CMK (cell line): ENCODE measurements around the gene AQP12A.

ENCODE experiments used
- DNase-seq: peaks from one replicate; pipeline ENCODE4 v3.0.0-alpha.2; 2010; ENCODE audit warnings: low read depth

The AQP12A gene

DNA sequence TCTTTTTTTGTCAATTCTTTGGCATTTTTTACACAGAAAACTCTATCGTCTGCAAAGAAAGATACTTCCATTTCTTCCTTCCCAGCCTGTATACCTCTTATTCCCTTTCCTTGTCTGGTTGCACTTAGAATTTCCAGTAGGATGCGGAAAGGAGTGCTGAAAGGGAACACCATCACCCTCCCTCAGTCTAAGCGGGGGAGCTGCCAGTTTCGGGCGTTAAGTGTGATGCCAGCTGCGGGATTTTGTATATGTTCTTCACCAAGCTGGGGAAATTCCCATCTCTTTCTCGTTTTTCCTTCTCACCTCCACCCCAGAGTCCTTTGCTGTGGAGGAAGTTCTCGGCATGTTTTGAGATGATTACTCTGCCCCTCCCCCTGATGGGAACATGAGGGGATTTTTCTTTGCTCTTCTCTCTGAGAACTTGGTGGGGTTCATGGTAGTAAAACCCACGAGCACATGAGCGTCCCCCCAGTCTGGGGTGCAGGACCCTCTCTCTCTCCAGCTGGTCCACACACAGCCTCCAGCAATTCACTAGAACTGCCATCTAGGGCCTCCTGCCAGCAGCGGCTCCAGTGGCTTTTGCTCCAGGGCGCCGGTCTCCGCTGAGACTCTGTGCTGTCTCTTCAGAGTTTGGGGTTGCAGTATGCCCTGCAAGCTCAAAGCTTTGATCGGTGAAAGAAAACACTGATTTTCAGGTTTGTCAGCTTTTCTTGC is 15.5 kb downstream of the AQP12A start:
- DNase-seq, result no peak

DNA sequence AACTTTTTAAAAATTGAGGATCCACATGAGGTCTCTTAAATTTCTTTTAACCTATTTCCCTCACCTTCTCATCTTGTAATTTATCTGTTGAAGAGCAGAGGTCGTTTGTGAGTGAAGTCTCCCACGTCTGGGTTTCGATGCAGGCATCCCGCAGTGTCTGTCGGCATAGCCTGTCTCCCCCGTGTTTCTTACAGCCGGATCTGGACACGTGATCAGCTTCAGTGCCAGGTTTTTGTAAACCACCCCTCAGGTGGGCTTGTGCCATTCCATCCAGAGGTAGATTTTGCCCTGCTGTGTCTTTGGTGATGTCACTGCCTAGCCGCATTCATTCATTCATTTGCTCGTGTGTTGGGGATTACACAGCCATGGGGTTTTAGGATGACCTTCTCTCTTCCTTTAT is 16.2 kb downstream of the AQP12A start:
- no peak for DNase-seq

DNA sequence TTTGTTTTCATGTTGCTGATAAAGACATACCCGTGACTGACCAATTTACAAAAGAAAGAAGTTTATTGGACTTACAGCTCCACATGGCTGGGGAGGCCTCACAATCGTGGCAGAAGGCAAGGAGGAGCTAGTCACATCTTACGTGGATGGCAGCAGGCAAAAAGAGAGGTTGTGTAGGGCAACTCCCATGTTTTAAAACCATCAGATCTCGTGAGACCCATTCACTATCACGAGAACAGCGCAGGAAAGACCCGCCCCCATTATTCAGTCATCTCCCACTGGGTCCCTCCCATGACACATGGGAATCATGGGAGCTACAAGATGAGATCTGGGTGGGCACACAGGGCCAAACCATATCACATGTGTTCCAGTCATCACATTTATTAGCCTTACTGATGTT is 16.8 kb downstream of the AQP12A start:
- no peak for DNase-seq

DNA sequence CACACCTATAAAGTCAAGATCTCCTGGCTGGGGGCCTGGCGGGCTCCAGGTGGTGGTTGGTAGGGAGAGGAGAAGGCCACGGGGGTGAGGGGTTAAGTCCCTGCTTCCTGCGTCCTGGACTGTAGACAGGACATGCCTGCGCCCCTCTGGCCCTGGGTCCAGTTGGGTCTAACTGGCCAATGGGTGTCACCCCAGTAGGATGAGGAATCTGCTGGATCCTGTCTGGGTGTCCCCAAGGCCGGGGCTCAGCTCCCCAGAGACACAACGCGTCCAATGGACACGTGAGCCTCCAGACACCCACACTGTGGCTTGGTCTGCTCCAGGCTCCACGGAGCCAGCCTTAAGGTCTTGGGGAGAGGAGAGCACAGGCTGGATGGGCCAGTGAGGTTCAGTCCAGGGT is 19.6 kb downstream of the AQP12A start:
- DNase-seq, result no peak

DNA sequence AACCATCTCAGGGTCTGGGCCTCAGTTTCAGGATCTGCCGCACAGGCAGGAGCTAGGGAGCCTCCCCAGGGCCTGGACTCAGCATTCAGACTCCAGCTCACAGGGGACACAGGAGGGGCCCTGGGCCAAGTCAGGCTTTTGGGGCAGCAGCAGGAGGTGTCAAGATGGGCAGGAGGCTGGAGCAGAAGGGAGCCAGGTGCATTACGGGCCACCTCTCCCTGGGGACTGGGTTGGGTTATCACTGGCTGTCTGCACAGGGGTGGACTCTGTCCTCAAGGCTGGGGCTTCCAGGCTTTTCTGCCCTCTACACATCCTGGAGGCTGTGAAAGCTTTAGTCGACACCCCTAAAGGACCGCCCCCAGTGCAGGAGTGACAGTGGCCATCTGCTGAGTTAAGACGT is 20.0 kb downstream of the AQP12A start:
- DNase-seq, result no peak

DNA sequence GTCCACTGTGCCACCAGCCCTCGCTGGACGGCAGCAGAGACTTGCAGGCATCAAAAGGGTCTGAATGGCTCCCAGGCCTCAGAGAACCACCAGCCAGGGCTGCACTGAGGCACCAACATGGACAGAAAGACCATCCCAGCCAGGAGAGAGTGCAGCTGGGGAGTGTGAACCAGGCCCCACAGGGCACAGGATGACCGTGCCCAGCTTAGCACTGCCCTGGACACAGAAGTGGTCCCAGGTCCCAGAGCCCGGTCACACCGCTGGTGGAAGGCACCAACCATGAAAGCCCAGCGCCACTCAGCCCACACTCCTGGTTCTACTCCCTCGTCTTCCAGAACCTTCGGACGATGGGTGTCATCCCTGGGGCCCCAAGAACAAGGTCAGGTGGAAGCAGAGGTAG is 20.5 kb downstream of the AQP12A start:
- no peak for DNase-seq

DNA sequence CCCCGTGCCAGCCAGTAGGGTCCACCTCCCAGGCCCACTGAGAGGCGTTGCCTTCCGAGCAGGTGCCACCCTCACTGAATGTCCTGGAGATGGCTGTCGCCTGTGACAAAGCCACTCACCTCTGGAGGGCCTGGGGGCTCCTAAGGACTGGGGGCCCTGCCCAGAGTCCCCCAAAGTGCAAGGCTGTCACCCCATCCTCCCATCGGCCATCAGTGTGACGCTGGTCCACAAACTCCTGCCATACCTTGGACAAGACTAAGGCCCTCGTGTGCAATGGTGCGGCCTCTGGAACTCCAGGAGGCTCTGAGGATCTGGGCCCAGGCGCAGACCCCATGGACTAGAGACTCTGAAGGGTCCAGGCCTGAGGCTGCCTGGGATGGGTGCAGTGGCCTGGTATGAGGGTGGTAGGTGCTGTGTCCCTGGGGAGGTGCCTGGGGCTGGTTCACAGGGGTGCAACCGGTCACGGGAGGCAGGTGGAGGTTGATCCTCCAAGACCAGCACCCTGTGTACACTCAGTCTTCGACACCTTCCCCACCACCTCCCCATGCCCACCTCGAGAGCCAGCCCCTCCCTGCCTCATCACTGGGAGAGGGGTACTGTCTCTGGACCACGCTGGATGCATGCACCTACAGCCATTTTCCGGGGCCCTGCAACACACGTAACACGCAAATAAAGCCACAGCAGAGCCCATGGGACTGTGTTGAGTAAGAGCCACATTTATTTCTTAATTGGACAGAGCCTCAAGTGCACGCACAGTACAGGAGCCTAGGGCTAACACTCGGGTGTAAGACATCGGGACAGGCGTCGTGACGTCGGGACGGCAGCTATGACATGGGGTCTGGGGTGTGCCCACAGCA is 21.6 kb downstream of the AQP12A start:
- no peak for DNase-seq

DNA sequence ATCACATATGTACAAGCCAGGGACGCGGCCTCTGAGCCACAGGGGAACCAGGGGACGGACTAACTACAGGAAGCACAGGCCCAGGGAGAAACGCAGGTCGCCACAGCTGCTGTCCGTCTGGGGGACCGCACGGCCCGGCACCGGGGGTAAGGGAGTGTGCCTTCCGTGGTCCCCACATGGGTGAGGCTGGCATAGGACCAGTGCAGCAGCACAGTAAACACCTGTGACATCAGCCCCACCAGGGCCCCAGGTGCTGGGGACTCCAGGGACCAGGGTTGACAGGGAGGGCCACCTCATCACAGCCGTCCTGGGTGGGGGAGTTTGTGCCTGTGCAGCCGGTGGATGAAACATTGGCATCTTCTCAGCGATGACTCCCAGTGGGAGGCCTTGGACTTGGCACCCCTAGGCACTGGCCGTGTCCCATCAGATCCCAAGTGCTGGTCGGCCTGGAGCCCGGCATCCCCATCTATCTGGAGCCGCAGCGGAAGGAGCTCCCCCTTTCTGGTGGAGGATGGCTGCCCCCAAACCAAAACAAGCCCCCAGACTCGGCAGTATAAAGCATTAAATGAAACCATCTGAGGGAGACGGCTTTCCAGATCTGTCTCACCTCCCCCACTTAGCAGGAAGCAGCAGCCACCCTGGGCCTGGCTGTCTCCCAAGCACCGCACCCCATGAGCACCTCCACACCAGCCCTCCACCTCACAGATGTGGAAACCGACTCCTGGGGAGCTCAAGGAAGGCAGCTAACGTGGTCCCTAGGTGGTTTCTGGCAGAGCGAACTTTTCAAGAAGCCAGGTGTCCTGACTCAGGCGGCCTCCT is 22.5 kb downstream of the AQP12A start:
- no peak for DNase-seq

DNA sequence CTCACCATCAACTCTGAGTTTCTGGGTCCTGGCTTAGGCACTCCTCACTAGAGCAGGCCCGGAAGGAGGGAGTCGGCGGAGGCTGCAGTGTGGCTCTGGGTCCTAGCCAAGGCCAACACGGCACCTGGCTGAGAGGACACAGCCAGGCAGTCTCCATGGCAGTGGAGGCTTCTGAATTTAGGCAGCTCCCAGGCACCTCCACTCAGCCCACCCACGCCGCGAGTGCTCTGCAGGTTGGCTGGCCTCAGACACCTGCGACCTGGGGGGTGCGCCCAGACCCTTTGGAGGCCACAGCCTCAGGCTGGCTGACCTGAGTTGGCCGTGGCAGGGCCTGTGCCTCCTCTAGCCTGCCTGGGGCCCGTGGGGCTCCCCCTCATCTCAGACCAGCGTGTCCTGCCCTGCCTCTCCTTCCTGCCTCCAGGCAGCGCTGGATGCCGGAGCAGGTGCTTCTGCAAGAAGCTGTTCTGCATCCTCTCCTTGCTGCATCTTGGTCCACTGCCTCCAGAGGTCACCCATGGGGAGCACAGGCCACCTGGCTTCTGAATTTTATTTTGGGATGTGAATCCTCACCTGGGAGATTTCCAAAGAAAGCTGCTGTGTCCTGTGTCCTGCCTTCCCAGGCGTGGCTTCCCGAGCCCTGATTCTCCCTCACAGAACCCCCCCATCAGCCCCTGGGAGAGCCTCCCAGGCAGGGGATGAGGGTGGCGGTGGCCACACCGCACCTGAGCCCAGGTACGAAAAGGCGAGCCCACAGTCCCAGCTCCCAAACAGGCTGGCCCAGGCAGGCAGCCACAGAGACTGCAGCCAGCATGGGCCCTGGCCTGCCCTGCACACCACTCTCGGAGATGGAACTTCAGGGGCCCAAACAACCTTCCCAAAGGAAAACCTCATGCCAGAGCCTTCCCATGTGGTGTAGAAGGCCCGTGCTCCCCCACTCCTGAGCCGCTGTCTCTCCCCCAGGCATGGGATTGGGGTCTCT is 23.4 kb downstream of the AQP12A start:
- DNase-seq, result no peak

DNA sequence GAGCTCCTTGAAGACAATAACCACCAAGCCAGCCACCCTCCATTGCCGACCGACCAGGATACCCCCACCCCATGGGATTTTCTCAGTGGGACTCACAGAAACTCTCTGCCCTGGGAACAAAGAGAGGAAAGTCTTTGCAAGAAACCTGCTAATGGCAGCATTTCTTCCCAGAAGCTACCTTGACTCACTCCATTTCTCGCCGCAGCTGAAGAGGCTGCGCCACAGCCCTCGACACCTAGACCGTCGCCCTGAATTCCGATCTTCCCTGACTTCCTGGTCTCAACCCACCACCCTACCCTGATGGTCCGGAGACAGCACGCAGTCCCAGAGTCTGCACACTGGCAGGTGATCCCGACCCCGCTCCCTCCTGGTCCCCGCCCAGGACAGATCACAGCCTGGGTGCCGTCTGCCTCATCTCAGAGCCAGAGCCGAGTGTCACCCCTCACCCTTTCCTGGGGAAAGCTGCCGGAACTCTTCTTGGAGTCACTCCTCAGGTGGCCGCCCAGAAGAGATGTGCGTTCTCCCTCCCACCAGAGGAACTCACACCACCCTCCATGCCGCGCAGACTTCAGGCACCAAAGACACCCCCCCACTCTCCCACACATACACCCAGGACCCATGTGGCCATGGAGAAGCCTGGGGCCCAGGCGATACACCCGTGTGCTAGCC is 24.6 kb downstream of the AQP12A start:
- DNase-seq, result no peak

DNA sequence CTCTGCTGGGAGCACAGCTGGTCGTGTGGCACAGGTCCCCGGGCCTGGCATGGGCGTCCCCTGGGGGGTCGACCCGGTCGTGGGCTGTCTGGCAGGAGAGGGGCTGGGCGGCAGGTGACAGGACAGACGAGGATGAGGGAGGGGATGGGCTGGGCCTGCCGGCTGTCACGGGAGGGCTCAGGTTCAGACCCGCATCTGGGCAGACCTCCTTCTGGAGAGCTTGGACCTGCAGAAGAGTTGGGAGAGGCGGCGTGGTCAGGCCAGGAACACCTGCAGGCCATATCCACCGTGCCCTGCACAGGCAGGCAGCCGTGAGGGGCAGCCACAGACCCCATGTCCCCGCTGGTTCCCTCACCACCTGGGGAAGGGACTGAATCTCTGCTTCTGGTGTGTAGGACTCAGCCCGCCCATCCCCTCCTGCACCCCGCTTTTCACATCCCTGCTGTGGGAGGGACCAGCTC is 25.5 kb downstream of the AQP12A start:
- no peak for DNase-seq

DNA sequence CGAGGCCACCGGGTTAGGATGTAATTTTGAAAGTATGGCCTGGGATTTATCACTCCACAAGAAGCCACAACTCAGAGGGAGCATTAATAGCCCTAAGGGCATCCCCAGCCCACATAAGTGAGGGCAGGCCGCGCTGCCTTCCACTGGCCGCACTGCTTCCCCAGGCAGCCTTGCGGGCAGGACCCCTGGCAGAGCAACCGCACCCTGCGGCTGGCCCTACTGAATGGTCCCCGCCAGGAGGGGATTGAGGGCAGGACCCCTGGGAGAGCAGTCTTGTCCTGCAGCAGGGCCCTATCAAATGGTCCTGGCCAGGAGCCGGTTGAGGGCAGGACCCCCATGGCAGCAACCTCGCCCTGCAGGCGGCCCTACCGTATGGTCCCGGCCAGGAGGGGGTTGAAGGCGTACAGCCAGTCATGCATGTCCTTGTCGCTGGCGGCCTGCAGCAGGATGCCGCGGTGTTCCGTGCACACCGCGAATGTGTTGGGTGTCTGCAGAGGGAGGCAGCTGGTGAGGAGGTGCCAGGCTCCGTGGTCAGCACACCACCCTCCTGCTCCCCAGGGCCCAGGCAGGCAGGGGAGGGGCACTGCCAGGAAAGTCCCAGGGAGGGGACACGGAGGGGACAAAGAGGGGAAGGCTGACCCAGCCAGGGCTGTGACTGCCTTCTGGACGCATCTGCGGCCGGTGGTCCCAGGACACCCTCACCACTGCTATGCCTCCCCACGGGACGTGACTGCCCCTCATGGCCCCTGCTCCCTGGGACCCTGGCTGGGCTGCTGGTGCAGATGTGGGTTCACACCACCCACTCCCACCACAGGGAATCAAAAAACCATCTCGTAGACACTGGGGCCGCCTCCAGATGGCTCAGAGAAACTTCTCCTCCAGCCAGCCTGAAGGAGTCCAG is 26.3 kb downstream of the AQP12A start:
- no peak for DNase-seq

DNA sequence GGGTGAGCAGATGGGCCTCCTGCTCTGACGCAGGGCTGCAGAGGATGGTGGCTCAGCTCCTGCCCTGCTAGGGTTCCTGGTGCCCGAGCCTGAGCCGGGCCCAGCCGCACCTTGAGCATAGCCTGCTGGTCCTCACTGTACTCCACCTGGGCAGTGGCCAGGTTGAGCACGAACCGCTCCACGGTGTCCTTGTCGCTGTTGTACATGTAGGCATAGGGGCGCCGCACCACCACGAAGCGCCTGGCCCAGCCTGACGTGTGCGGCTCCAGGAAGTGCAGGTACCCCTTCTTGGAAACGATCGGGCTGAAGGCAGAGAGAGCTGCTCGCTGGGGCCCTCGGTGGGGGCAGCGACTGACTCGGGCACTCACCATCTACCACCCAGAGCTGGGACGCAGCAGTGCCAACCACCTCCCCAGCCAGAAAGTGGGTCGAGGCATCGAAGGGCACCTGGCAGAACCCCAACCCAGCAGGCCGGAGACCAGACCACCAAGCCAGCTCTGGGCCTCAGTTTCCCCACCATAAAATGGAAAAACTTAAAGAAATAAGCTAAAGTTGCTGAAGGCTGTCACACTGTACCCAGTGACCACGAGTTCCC is 27.3 kb downstream of the AQP12A start:
- no peak for DNase-seq

DNA sequence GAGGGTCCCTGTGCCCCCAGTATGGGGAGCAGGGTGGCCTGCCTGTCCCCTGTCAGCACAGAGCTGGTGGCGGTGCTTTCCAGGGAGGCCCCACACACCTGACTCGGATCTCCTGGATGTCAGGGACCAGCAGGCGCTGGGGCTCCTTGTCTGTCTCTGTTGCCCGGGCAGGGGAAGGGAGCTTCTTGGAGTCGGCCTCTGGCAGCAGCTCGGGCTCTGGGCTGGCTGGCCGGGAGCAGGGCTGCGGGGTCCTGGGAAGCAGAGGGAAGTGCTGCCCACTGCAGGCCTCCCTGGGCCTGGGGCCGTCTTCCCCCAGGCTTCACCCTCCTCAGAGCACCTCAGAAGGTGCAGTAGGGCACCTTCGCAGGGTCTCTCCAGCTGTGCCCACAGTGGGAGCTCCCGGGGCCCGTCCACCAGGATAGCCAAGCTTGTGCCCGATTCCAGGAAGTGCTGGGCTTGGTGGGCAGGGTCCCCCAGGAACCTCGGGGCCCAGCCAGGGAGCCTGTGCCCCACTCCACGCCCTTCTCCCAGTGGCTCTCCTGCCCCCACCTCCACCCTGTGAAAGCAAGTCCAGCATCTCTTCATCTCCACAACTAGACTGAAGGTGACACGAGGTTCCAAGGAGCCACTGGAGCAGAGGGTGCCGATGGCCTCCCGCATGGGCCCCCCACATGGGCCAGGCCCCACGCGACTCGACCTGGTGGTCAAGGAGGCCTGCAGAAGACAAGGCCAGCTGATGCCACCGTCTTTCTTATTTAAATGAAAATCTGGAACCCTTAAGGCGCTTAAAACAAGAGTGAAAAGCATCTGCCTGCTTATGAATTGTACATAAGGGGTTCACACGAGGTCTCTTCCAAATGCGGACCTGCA is 28.2 kb downstream of the AQP12A start:
- no peak for DNase-seq

DNA sequence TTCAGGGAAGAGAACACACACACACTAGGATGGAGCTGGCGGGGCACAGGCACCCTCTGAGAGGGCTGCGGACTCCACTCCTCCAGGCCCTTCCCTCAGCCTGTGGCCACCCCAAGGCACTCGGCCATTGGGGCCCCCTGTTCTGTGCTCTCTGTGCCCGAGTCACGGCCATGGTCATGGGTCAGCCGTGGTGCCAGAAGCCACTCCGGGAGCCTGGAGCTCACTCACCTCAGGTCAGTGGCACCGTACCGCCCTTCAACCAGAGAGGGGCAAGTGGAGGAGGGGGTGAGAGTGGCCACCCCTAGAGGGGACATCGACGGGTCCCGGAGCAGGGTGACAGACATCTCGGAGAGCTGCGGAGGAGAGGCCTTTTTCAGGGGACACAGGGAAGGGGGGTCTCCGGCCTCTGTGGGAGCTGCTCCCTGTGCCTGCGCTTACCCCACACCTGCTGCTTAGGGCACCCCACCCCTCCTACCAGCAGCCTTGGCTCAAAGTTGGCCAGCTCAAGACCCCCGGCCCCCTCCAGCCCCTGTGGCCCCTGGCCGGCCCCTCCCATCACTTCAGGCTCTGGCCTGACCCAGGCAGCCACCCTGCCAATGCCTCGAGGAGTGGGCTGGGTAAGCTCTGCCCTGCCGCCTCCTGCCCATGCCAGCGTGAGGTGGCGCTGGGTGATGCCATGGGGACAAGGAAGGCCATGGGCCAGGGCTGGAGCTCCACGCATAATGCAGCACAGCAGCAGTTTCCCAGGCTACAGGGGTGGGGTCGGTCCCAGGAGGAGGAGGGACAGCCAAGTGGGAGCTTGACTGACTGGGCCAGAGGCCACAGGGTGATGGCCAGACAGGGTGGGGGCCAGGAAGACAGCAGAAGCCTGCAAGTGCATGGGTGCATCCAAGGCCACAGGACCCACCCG is 29.3 kb downstream of the AQP12A start:
- DNase-seq, result no peak

DNA sequence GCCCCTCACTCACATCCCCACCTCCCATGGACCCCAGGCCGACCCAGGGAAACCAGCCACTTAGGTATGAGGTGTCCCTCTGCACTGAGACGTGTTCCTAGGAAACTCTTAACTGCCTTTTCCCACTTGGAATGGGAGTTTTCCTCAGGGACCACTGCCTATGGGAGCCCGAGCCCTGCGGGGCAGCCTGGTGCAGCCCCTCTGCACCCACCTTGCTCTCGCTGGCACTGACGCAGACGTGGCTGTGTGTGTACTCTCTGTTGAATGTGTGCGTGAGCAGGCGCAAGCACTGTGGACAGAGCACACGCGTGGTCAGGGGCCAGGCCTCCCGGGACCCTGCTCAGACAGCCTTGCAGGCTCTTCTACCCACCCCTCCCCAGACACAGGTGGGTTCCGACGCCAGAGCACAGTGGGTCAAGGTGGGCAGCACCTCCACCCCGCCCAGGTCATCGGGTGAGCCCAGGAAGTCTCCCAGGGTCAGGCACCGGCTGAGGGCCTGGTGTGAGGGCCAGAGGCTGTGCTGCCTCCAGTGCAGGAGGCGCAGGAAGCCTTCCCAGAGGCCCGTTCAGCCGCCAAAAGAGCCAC is 30.0 kb downstream of the AQP12A start:
- no peak for DNase-seq

DNA sequence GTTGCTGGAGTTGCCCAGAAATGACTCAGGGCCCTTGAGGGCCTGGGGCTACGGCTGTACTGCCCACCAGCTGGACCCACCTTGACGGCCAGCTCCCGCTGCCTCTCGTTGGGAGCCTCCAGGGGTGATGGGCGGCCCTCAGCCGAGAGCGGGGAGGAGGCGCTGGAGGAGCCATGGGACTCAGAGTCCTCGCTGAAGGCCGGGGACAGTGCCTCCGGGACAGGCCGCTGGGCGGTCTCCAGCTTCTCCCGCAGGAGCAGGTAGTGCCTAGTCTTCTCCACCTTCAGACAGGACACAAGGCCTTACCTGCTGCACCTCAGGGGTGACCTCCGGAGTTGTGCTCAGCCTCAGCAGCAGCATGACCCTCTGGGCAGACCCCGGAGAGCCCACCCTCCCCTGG is 30.7 kb downstream of the AQP12A start:
- DNase-seq, result no peak
